ENCODE data around the gene APCDD1.

The APCDD1 gene

DNA sequence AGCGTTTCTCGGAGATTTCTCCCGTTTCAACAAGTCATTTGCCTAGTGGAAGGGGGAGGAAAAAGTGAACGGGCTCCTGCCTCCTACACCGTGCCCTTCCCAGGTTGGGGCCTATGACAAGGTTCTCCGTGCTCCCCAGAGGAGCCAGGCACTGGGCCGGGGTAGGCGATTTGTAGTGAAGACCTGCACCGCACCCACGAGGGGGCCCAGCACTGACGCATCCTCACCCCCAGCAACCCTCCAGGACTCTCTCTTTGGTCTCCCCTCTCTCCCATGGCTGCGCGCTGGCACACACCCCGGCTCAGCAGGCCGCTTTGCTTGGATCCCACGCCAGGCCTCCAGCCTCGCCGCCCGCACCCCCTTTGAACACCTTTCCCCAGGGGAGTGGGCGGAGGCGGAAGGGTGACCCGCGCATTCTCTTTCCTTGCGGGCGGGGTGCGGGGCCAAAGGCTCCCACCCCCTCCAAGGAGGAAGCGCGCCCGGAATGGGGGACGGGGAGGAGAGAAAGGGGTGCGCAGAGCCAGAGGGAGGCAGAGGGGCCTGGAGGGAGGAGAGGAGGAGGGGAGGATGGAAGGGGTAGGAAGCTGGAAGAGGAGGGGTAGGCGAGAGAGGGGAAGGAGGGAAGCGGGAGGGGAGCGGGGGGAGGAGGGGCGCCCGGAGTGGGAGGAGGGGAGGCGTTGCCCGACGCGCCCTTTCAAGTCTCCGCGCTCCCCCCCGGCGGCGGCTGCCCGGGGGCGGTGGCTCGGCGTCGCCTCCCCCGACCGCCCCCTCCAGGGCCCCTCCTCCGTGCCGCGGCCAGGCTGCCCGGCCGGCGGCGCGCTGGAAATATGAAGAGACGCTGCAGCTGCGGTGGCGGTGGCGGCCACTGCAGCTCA, at the start of gene APCDD1:
TSS of gene APCDD1 (plus strand) at position 830 of the 875 bp plus-strand sequence. CDS start 347 bp downstream, outside the sequence.
- no peak for DNase-seq (ENCODE audit: low read depth in 3 of 3, low spot score in 1 of 3)

DNA sequence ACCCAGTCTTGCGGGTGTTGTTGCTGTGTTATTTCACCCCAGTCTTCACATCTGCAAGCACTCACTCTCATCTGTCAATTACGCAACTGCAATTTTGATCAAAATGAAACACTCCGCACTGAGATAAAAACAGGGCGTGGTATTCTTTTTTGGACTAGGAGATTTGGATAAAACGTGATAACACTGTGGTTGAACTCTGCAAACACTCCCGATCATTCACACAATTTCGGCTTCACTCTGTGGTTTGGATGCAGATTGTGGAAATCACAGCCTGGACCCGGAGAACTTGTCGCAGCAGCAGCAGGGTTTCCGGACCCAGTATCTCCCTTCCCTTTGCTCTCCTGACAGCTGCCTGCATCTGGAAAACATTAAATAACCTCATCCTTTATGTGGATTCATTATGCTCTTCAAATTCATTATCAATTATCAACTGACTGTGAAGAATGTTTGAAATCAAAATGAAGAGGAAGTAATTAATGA, 49.4 kb upstream of the APCDD1 start:
- DNase-seq (ENCODE audit: low read depth in 3 of 3, low spot score in 1 of 3), result no peak

DNA sequence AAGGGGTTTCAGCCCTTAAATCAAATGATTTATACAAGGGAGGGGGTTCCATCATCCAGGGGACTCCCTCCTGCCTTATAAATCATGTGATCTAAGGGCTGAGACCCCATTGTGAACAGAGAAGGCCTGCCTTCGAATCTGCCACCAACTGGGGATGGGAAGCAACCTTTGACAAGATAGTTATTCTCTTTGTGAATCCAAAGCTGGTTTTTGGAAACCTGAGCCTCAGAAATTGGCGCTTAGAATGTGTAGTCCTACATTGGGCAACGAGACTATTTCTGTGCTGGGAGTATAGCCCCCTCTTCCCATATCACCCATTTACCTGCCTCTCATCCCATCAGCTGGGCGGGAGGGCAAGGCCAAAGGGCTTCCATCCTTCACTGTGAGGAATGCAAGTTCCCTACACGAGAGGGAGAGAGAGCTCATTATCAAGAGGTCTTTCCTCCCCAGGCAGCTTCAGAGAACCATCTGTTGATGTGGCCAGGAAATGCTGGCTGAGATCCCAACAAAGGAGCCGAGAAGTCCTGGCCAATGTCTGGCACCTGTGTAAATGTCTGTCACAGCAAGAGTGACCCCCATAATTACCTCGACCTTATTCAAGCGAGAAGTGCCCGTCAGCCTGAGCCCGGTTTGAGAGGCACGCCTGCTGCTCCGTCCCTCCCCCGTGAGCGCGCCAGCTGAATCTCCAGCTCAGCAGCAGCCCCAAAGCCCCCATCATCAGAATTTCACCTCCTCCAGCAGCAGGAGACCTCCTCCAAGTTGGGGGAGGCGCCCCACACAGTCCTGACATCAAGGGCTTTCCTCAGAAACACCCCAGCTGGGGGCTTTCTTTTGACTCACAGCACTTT, 48.4 kb upstream of the APCDD1 start:
- DNase-seq (ENCODE audit: low read depth in 3 of 3, low spot score in 1 of 3), result no peak

DNA sequence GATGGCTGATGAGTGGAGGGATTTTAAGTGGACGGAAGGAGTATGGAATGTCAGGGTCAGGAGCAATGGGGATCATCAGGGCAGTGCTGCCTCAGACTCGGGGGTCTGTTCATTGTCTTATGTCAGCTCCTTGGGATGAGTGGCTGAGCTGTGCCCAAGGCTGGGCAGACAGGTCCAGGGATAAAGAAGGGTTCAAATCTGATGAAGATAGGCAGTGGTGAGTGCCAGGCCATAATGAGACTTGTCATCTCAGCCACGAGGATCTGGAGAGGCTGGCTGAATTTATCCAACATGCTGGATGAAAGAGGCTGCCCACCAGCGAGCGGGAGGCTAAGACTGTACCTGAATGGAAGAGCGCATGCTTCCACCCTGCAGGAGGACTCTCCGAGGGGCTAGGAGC, 46.3 kb upstream of the APCDD1 start:
- no peak for DNase-seq (ENCODE audit: low read depth in 3 of 3, low spot score in 1 of 3)

DNA sequence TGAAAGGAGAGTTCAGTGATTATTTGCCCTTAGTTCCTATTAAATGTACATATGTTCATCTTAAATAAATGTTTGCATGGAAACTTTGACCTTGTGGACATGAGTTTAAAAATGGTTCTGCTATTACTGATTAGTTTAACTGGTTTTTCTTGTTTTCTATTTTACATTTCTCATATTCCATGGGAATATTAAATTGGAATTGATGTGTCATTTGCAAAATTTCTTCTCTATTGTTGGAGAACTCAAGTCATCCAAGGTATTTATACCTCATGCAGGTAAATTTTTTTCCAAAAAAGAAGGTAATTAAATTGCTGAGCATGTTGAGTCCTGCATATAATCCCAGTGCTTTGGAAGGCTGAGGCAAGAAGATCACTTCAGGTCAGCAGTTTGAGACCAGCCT, 45.4 kb upstream of the APCDD1 start:
- no peak for DNase-seq (ENCODE audit: low read depth in 3 of 3, low spot score in 1 of 3)

DNA sequence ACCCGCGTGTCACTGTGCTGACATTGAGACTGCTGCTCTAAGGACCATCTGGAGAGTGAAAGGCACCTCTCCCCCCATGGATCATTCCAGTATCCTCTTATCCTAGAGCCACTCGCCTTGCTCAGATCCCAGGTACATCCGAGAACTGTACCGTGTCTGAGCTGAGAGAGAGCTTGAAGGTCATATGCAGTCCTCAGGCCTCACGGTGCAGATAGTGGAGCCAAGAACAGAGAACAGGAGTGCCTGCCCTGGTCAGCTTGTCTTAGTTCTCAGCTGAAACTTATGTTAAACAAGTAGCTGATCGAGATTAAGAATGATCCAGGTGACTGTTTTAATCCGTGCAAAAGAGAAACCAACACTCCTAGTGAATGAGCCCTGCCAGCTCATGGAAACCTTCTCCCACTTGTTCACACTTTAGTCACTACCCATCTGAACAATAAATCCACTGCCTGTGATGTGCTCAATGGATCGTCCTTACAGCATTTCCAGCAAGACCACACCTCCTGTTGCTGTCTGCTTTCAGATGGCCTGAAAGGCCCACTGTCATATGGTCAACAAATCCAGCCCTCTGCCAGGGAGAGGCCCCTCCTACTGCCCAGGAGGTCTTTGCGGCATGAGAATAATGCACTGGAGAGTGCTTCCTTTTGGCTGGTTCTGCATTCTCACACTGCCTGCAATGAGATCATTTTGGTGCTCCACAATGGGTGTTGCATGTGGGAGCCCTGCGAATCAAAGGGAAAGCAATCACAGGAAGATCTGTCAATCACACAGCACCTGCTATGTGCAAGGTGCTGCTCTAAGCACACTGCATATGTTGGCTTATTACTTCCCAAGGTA, 43.7 kb upstream of the APCDD1 start:
- DNase-seq (ENCODE audit: low read depth in 3 of 3, low spot score in 1 of 3), result no peak

DNA sequence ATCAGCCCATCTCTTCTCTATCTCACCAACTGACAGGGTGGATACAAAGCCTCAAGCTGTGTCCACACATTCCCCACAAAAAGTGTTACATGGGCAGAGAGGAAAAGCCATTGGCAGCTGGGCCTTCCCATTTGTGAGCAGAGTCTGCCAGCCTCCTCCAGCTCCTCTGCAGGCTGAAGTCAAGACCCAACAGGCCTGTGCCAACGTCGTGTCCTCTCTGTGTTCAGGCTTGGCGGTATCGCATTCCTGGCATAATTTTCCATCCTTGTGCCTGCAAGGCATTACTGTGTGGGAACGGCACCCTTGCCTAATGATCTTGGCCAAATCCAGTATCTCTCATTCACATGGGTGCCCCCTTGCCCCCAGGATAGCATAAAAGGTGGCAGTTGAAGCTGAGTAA, 41.5 kb upstream of the APCDD1 start:
- no peak for DNase-seq (ENCODE audit: low read depth in 3 of 3, low spot score in 1 of 3)

DNA sequence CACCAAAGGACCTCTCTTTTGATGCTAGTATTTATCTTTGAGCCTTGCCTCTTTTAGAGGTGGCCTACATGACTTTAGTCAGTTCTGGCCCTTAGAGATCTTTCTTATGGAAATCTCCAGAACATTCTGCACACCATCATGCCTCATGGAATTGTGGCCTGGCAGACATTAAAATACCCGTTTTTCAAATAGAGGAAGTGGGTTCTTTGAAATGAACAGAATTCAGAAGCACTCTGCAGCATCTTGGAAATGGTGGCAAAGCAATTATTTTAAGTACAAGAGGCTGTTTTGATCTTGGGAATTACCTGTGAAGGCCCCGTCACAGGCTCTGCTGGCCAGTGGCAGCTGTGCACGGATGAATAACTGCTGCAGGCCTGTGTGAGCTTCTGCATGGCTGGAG, 40.7 kb upstream of the APCDD1 start:
- no peak for DNase-seq (ENCODE audit: low read depth in 3 of 3, low spot score in 1 of 3)

DNA sequence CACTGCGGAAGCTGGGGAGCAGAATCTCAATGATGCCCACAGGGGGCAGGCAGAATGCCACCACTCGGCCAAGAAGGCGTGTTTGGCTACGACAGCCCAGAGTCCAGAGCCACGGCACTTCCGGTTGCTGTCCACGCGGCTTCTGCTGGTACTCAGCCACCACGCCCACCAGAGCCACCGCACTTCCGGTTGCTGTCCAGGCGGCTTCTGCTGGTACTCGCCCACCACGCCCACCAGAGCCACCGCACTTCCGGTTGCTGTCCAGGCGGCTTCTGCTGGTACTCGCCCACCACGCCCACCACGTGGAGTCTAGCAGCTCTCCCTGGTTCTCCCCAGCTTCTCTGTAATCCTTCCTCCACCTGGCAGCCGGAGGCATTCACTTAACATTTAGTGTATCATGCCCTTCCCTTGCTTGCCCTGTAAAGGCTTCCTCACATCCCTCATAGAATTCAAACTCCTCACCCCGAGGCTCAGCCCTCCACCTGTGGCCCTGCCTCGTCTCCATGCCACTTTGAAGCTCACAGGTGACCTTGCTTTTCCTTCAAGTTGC, 40.1 kb upstream of the APCDD1 start:
- DNase-seq (ENCODE audit: low read depth in 3 of 3, low spot score in 1 of 3), result no peak

DNA sequence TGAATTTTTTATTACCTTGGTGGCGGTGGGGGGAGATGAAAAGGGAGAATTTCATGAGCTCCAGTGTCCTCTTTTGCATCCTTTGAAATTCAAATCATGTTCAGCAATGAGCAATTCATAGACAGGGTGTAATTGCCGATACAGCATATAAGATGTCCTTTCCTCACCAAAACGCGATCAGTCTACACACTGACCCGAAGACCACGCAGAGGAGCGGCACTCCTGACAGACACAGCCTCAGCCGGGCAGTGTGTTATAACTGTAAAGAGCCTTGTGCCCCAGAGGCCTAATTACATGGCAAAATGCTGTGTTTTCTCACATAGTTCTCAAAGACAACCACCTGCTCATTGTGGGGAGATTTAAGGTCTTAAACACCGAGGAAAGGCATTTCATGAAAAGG, 38.4 kb upstream of the APCDD1 start:
- DNase-seq (ENCODE audit: low read depth in 3 of 3, low spot score in 1 of 3), result no peak

DNA sequence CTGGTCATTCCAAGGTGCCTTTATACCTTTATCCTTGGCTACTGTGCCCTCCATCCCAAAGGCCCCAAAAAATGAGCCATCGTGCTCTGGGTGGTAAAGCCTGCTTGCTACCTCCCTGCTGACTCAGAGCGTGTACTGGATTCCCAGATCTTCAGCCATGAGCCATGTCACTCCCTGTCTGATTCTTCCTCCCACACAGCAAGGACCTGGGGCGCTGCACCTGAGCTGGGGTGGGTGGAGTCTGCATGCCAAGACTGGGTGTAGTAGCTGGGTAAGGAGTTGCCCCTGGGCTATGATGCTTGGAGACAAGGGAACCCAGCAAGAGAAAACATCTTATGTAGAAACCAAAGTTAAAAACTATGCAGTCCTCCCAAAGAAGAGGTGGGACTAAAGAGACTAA, 37.2 kb upstream of the APCDD1 start:
- no peak for DNase-seq (ENCODE audit: low read depth in 3 of 3, low spot score in 1 of 3)

DNA sequence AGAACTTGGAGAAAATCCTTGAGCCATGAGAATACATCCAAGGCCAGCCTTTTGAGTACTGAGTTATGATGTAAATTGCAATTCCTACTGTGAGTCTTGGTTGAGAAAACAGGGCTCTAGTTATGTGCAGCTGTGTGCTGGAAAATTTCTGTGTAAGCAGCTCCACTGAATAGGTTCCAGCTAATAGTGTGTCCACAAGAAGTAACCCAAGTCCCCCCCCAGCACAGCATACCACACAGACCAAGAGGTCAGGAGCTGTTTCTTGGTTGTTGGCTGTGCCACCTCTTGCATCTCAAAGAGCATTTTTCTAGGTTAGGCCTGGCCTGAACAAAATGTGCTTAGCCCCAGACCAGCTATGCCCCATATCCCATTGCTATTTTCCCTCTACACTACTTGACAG, 36.8 kb upstream of the APCDD1 start:
- no peak for DNase-seq (ENCODE audit: low read depth in 3 of 3, low spot score in 1 of 3)

DNA sequence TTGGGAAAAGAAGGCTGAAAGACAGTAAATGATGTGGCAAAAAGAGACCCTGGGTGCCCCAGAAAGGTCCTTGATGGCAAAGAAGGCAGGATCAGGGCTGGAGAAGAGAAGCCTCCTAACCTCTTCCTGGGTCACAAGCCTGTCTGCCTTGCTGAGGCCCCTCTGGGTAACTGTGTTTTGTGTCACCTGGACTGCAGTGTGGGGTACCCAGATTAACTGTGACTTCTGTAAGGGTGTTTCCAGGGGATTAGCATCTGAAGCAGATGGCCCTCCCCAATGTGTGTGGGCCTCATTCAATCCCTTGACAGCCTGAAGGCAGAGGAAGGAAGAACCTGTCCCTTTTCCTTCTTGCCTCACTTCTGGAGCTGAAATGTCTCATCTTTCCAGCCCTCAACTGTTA, 35.6 kb upstream of the APCDD1 start:
- DNase-seq (ENCODE audit: low read depth in 3 of 3, low spot score in 1 of 3), result no peak

DNA sequence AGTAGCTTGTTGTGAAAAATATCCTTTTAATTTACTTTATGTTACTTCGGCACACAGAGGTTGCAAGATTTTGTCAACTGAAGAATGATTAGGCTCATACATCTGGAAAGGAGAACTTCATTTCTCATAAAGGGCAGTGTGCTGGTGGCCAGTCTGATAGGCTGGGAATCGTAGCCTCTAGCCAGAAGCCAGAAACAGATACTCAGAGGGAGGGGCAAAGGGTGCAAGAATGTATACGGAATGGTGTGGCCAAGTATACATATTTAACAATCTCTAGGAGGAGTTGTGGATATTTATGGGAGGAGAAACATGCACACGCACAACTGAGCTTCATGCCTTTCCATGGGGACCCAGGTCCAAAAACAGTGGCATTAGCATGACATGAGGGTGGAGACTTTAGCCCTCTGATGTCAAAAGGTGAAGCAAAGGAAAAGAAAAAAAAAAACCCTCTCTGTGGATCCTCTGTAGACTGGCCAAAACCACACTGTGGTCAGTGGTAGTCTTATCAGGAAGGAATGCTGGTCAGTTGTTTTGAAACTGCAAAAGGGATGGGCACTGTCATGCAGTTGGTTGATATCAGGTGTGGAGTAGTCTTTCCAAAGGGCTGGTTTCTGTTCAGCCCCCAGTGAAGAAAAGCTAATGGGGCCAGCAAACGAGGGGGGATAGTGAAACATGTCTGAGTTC, 34.9 kb upstream of the APCDD1 start:
- no peak for DNase-seq (ENCODE audit: low read depth in 3 of 3, low spot score in 1 of 3)

DNA sequence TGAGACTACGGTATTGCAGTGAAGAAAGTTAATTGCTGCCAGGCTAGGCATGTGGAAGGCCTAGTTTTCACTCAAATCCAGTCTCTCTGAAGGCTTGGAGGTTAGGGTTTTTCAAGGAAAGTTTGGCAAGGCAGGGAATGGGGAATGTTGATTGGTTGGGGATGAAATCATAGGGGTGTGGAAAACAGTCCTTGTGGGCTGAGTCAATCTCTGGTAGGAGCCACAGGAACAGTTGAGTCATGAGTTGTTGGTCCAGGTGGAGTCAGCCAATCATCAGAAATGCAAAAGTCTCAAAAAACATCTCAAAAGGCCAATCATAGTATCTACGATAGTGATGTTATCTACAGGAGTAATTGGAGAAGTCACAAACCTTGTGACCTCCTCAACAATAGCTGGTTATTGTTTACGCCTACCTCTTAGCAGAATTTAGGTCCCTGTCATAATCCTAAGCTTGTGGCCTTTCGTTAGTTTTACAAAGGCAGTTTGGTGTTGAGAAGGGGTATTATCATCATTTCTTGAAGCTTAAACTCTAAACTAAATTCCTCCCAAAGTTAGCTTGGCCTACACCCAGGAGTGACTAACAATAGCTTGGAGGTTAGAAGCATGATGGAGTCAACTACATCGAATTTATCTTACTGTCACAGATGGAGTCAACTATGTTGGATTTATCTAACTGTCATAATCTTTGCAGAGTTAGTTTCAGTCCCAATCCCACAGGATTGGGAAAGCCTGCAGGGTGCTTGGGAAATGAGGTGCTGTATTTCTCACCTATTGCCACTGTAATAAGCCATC, 33.7 kb upstream of the APCDD1 start:
- DNase-seq (ENCODE audit: low read depth in 3 of 3, low spot score in 1 of 3), result no peak

DNA sequence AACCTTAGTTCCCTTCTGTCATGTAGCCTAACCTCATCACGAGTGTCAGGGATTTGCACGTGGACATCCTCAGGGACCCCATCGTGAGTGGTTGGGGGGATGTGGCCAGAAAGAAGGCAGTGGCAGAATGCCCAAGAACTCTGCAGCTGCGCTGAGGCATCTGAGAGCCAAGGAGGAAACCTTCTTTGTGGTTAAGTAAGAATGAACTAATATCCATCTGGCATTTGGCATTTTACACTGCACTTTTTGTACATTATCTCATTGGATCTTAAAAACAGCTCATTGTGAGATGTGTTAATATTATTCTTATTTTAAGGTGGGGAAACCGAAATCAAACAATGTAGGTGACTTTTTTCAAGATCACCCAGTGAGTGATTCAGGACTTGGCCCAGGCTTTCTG, 32.6 kb upstream of the APCDD1 start:
- DNase-seq (ENCODE audit: low read depth in 3 of 3, low spot score in 1 of 3), result no peak

DNA sequence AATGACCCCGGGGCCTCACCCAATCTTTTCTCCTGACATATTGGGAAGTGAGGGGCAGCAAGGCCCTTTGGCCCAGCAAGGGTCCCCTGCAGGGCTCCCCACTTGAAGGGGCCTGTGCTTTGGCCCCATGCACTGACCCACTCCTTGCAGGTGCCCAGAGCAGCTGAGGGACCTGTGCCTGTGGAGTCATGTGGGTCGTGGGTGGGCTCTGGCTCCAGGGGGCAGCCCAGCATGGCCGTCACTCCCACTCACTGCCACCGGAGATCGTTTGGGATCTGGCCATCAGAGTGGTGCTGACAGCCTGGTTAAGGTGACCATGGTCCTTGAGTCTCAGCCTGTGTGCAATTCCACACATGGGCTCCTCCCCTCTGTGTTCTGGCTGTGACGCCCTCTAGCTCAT, 31.7 kb upstream of the APCDD1 start:
- no peak for DNase-seq (ENCODE audit: low read depth in 3 of 3, low spot score in 1 of 3)

DNA sequence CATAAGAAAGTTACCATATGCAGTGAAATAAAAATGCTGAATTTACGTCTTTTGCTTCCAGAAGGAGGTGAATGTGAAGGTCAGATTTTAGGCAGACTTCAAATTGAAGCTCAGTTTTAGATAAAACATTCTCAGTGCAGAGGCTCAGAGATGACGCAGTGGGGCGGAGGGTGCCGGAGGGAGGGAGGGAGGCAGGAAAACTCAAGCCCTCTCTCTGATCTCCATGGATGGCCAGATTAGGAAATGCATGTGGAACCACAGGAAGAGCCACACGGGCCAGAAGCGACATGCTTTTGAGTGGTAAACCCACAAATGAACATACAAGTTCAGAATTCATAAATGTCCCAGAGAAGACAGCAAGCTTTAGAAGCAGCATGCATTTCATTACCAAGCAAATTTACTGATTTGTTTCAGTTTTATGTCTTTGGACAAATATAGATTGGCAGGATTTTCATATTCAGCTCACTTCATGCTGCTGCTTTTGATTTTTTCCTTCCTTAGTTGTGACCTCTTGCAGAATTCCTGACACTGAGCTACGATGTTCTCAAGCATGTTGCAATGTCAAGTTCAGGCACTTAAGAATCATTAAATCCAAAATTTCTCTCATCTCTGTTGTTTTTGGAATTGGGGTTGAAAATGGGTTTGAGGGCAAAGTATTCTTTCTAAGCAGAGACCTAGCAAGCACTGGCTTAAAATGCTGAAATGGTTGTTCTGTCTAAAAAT, 29.7 kb upstream of the APCDD1 start:
- no peak for DNase-seq (ENCODE audit: low read depth in 3 of 3, low spot score in 1 of 3)

DNA sequence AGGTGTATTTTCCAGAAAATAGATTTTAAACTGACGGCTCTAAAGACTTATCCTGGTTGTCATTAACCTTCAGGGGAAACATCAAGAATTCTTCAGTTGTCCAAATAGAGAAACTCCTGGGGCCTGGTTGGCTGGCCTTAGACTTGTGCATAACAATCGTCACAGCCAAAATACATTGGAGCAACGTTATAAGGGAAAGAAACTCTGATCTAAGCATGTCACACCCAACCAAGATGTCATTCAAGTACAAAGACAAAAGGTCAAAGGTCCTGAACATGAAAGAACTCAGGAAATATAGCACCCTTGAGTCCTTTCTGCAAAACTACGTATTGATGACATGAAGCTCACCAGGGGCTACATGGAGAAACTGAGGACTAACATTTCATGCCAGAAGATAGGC, 23.8 kb upstream of the APCDD1 start:
- DNase-seq (ENCODE audit: low read depth in 3 of 3, low spot score in 1 of 3), result no peak

All from stimulated activated CD4-positive, alpha-beta T cell treated with anti-CD3 and anti-CD28 coated beads, TNF-alpha, amount 100 ng/mL, for 1 hour (primary cell).